AG09319 (cell line): ENCODE results near the gene RIT2.

Experiments used
- DNase-seq: peaks from one replicate; pipeline ENCODE4 v3.0.0-alpha.2; 2010; ENCODE audit warnings: low read depth; ENCODE audit errors: extremely low read depth
- TF ChIP-seq, protein P1 (sequence below): IDR thresholded peaks from 2 replicates; pipeline ENCODE4 v1.5.1; 2011; ENCODE audit warnings: low read depth, mild to moderate bottlenecking, inconsistent platforms, low read length, moderate library complexity

RIT2 gene

DNA sequence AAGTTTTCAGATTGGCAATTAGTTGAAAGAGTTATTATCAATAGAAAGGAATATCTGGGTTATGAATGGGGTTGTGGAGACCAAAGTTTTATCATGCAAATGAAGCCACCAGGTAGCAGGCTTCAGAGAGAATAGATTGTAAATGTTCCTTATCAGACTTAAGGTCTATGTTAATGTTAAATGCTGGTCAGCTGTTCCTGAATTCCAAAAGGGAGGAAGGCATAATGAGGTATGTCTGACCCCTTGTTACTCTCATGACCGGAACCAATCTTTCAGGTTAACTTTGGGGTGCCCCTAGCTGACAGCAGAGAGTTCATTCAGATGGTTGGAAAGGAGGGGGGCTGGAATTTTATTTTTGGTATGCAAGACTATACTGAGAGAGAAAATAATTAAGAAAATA, 47.9 kb downstream of the RIT2 start:
- no peak for DNase-seq
- TF ChIP-seq, protein P1, sequence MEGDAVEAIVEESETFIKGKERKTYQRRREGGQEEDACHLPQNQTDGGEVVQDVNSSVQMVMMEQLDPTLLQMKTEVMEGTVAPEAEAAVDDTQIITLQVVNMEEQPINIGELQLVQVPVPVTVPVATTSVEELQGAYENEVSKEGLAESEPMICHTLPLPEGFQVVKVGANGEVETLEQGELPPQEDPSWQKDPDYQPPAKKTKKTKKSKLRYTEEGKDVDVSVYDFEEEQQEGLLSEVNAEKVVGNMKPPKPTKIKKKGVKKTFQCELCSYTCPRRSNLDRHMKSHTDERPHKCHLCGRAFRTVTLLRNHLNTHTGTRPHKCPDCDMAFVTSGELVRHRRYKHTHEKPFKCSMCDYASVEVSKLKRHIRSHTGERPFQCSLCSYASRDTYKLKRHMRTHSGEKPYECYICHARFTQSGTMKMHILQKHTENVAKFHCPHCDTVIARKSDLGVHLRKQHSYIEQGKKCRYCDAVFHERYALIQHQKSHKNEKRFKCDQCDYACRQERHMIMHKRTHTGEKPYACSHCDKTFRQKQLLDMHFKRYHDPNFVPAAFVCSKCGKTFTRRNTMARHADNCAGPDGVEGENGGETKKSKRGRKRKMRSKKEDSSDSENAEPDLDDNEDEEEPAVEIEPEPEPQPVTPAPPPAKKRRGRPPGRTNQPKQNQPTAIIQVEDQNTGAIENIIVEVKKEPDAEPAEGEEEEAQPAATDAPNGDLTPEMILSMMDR: no peak

DNA sequence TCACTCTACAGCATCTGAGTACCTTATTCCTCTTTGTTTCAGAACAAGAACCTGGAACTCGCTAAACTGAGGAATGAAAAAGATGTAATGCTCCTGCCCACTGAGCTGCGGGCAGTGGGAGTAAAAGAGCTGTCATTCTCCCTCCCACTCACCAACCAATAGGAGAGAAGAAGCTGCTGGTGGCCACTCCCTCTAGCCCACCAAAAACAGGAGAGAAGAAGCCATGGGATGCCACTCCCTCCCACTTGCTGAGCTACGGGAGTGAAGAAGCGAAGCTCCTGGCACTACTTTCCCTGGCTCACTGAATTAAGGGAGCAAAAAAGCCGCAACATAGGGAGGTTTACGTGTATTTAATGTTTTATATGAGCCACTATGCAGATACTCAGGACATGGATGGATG, 53.7 kb downstream of the RIT2 start:
- no peak for DNase-seq

DNA sequence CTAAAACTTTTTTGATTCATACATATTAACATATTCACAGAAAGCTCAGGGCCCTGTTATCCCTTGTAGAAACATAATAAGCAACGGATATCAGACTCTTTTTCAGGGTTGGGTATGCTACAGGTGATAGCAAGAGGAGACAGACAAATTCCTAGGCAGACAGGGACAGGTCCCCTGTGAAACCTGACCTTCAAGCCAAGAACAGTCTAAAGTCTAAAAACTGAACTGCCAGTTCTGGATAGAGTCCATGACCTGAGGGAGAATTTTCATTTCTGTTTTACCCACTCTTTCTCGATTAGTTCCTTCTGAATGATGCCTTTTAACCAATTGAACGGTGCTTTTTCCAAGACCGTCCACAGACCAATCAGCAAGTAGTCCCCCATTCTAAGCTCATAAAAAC, 54.2 kb downstream of the RIT2 start:
- DNase-seq: no peak
- TF ChIP-seq, protein P1: no peak

More for the DNA sequence above, 53.7 kb downstream of the RIT2 start:
- TF ChIP-seq, protein P1: no peak

DNA sequence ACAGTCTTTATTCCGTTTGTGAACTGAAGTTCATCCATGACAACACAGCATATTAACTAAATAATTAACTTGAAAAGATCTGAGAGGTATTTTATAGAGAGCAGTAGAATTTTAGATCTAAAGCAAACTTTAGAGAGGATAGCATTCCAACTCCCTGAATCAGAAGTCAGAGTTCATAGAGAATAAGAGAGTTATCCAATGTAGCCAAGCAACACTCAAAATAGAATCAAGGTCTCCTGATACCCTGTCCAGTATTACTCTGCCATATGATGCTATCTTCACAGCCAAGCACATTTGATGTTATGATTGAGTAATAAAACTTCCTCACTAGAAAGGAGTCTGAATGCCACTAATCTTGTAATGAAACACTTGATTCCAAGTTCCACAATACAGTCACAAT, 55.5 kb downstream of the RIT2 start:
- no peak for DNase-seq
- TF ChIP-seq, protein P1: no peak

DNA sequence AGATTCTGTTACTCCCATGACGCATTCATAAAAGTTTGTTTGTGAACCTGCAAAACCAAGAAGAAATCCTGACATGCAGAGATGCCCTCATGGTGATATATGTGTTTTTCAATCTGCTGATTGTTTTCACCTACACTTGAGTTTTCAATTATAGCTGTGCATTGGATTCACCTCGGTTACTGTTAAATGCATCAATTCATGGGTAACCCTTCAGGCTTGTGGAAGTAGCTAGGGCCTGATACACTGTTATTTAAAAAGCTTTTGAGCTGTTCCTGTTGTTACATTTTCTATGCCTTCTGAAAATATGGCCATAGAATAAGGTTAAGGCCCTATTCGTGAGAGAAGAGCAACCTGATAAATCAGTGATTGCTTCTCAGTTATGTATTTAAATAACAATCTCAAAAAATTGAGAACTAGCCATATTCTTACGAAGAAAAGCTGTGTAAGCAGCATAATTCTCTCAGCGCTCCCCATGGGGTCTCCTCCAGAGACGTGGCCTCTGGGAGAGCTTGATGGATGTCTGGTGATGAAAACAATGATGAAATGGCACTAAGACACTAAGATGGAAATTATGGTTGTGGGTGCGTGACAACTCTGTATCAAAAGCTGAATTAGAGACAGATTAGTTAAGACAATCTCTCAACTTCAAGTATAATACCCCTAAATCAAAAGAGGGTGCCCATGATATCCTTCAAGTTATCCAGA, 60.5 kb downstream of the RIT2 start:
- TF ChIP-seq, protein P1: no peak
- no peak for DNase-seq

DNA sequence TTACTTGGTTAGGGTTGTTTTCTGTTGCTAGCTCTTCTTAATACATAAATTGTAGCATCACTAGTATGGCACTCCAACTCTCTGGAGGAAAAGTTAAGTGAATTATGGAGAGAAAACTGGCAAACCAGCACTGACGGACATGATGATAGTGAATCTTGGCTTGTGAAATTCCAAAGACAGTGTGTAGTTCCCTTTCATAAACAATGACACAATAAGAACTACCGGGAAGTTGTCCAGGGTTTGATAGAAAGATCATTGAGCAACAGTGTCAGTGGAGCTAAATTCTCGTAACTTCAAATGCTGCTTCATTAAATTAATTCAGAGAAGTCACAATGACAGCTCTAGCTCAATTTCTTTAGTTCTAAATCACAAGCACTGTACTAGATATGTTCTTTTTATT, 66.5 kb downstream of the RIT2 start:
- TF ChIP-seq, protein P1: no peak
- no peak for DNase-seq

DNA sequence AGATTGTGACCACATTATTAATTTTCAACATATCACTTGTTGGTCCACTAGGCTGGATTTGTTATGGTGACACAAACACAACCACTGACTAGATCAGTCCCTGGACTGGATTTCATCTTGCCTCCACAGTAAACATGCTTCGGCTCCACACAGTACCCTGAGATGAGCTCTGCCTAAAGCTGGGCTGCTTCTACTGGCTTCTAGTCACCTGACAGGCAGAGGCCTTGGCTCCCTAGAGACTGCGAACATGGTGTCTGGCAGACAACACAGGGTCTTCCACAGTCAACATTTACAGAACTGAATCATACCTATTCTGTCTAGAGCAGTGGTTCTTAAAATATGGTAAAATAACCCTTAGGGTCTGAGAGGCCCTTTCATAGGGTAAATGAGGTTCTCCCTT, 69.2 kb downstream of the RIT2 start:
- TF ChIP-seq, protein P1: no peak
- no peak for DNase-seq
